ENCODE results near the gene INO80. TPM values are rescaled to one million over a fixed set of nuclear protein-coding genes. Genes with fewer than 3 reads are reported as not detected.
A peak's percentile ranks its signal among the peaks of the same experiment; 100 is the strongest.

Gene INO80
- total and polyA plus RNA-seq, 2 donors (not counting 1 experiment from before 2014, with no cell fraction given) = 16.3 to 55.7 TPM

DNA sequence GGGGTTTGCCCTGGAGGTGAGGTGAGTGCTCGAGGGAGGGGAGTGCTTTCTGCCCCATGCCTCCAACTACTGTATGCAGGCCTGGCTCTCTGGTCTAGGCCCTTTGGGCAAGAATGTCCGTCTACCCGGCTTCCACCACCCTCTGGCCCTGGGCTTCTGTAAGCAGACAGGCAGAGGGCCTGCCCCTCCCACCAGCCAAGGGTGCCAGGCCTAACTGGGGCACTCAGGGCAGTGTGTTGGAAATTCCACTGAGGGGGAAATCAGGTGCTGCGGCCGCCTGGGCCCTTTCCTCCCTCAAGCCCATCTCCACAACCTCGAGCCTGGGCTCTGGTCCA, 177.6 kb downstream of the INO80 start:
- ChIA-PET POLR2A (no interaction called here), CTCF (interaction anchor here (5.0 kb wide), 1 partner anchor 14 kb away, joined by 49 read pairs; the partner anchor contains the start of gene CHAC1)
- H3K4me1 Mint-ChIP-seq = peaks cover 32% of the 10 kb centered on the region
- WGBS (ENCODE audit: insufficient coverage) = 80% methylated on average over 2 of the region's 6 CpGs
- no peak overlapping the region for H3K27ac Mint-ChIP-seq
- Histone ChIP-seq H3K9ac (ENCODE audit: low read length) (no peak overlapping the region), H4K20me1 (ENCODE audit: control insufficient read depth, insufficient read depth, low read length, poor library complexity, severe bottlenecking) (no peaks in the 10 kb centered on the region), H3K79me2 (ENCODE audit: control insufficient read depth, insufficient read depth, low read length) (no peaks in the 10 kb centered on the region), H3K4me2 (replicated peaks; ENCODE audit: low read depth, low read length, poor library complexity, severe bottlenecking) (no peak overlapping the region), H3K36me3 (replicated peaks in 1 of 2; ENCODE audit: control extremely low read depth in 1 of 2, control insufficient read depth in 1 of 2, extremely low read depth in 1 of 2, insufficient read depth in 2 of 2, low read length in 1 of 2) (no peaks in the 10 kb centered on the region), H3K27ac (ENCODE audit: low read length in 2 of 2) (no peak overlapping the region), H3K9me3 (ENCODE audit: control extremely low read depth in 1 of 3, control insufficient read depth in 2 of 3, insufficient read depth in 1 of 3, low read length in 2 of 3) (no peaks in the 10 kb centered on the region), H3K27me3 (replicated peaks in 1 of 4; ENCODE audit: control extremely low read depth in 1 of 4, control insufficient read depth in 3 of 4, insufficient read depth in 4 of 4, low read length in 3 of 4) (peaks cover 0 to under 1% (median under 1%) of the 10 kb centered on the region in 4 experiments), H2AFZ (ENCODE audit: insufficient read depth, low read depth, low read length, poor library complexity, severe bottlenecking) (no peak overlapping the region), H3K4me1 (ENCODE audit: control insufficient read depth in 2 of 2, insufficient read depth in 2 of 2, low read length in 2 of 2) (peaks cover 31 to 34% of the 10 kb centered on the region in 2 donors), H3K4me3 (ENCODE audit: control extremely low read depth in 1 of 5, extremely low read depth in 1 of 5, insufficient read depth in 1 of 5, low read depth in 2 of 5, low read length in 4 of 5) (no peak overlapping the region)
- TF ChIP-seq EZH2 (IDR thresholded peaks at IDR 0.05; ENCODE audit: borderline replicate concordance, insufficient read depth, low read depth, low read length, poor library complexity, severe bottlenecking) (no peak), CTCF (IDR thresholded peaks at IDR 0.05) (no peak)
- ATAC-seq (ENCODE audit: low read depth) (no peak), DNase-seq (no peak)
- H3K4me3 Mint-ChIP-seq = no peak overlapping the region
- intact Hi-C loops (cut with micrococcal nuclease) = no loop called here
- H3K27me3 Mint-ChIP-seq = peaks cover 2% of the 10 kb centered on the region
- H3K9me3 Mint-ChIP-seq (ENCODE audit: insufficient read depth) = no peaks in the 10 kb centered on the region

GRCh38 chr15:40937762-40938535, 178.1 kb downstream of the INO80 start:
- H3K4me2 ChIP-seq (replicated peaks; ENCODE audit: low read depth, low read length, poor library complexity, severe bottlenecking) = no peak overlapping the region
- no peak overlapping the region for H3K4me3 ChIP-seq (ENCODE audit: control extremely low read depth in 1 of 5, extremely low read depth in 1 of 5, insufficient read depth in 1 of 5, low read depth in 2 of 5, low read length in 4 of 5)
- no peak for DNase-seq
- H4K20me1 ChIP-seq (ENCODE audit: control insufficient read depth, insufficient read depth, low read length, poor library complexity, severe bottlenecking) = no peaks in the 10 kb centered on the region
- H3K9me3 ChIP-seq (ENCODE audit: control extremely low read depth in 1 of 3, control insufficient read depth in 2 of 3, insufficient read depth in 1 of 3, low read length in 2 of 3) = no peaks in the 10 kb centered on the region
- no peak overlapping the region for H3K27ac ChIP-seq (ENCODE audit: low read length in 2 of 2)
- no peak overlapping the region for H3K9ac ChIP-seq (ENCODE audit: low read length)
- H3K27me3 Mint-ChIP-seq = peaks cover 7% of the 10 kb centered on the region
- H3K4me1 Mint-ChIP-seq = peaks cover 29% of the 10 kb centered on the region
- POLR2A ChIA-PET = no interaction called here
- H3K79me2 ChIP-seq (ENCODE audit: control insufficient read depth, insufficient read depth, low read length) = no peaks in the 10 kb centered on the region
- intact Hi-C loops (cut with micrococcal nuclease) = no loop called here
- no peaks in the 10 kb centered on the region for H3K36me3 ChIP-seq (replicated peaks in 1 of 2; ENCODE audit: control extremely low read depth in 1 of 2, control insufficient read depth in 1 of 2, extremely low read depth in 1 of 2, insufficient read depth in 2 of 2, low read length in 1 of 2)
- H3K27me3 ChIP-seq (replicated peaks in 1 of 4; ENCODE audit: control extremely low read depth in 1 of 4, control insufficient read depth in 3 of 4, insufficient read depth in 4 of 4, low read length in 3 of 4) = peaks cover 0 to 6% (median 3%) of the 10 kb centered on the region in 4 experiments
- TF ChIP-seq CTCF (IDR thresholded peaks at IDR 0.05) = peak; percentile 34
- TF ChIP-seq EZH2 (IDR thresholded peaks at IDR 0.05; ENCODE audit: borderline replicate concordance, insufficient read depth, low read depth, low read length, poor library complexity, severe bottlenecking) = no peak
- no peak for ATAC-seq (ENCODE audit: low read depth)
- H2AFZ ChIP-seq (ENCODE audit: insufficient read depth, low read depth, low read length, poor library complexity, severe bottlenecking) = no peak overlapping the region
- no peak overlapping the region for H3K27ac Mint-ChIP-seq
- H3K4me3 Mint-ChIP-seq = no peak overlapping the region
- no peaks in the 10 kb centered on the region for H3K9me3 Mint-ChIP-seq (ENCODE audit: insufficient read depth)
- peaks cover 27 to 29% of the 10 kb centered on the region in 2 donors for H3K4me1 ChIP-seq (ENCODE audit: control insufficient read depth in 2 of 2, insufficient read depth in 2 of 2, low read length in 2 of 2)
- 88% methylated on average over 17 of the region's 19 CpGs for WGBS (ENCODE audit: insufficient coverage)
- CTCF ChIA-PET = interaction anchor here (0.6 kb wide), 1 partner anchor 131 kb away, joined by 5 read pairs; no protein-coding TSS in a partner anchor

Measured in B cell (primary cell).